Measurements from ENCODE around the gene TMEM132A. TPM values are rescaled to one million over a fixed set of nuclear protein-coding genes. Genes with fewer than 3 reads are reported as not detected.

Gene TMEM132A
- total RNA-seq, 1 experiment from 2014 or later = 95.5 TPM

DNA sequence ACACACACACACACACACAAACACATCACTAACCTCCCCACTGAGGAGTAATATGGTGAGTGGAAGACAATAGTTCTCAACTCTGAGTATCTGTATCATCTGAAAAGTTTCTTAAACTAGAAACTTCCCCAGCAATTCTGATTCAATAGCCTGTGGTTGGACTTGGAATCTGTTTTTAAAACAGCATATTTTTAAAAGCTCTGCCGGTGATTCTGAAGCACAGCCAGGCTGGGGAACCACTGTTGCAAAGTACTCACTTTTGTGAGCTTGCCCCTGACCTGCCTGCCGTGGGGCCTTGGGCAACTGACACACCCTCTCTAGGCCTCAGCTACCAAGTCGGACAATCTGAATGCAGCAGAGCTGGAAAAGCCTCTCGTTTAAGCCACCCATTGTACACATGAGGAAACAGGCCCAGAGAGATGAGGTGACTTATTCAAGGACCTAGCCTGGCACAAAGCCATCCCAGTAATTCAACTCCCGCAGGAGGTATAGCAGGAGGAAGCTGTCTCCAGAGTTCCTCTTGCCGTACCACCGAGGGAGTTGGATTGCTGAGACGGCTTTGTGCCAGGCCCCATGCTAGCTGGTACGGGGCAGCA, 18.8 kb downstream of the TMEM132A start:
- no peak overlapping the region for H3K27ac ChIP-seq (ENCODE audit: insufficient read length, low read depth, low read length)
- H3K36me3 Mint-ChIP-seq (ENCODE audit: insufficient read depth in 1 of 3, low read depth in 3 of 3) = peaks cover 0 to 9% (median 2%) of the 10 kb centered on the region in 3 experiments; a peak in 5 of 7 replicates

More for the DNA sequence above, 18.8 kb downstream of the TMEM132A start:
- no peaks in the 10 kb centered on the region for H3K23me2 ChIP-seq (ENCODE audit: insufficient read length, low read depth, low read length, poor library complexity, severe bottlenecking)
- H2AFZ ChIP-seq (ENCODE audit: low read length) = no peak overlapping the region
- no peaks in the 10 kb centered on the region for H3K4me1 ChIP-seq (ENCODE audit: insufficient read depth, low read length)
- Mint-ChIP-seq H3K4me1 (peaks cover 23 to 24% of the 10 kb centered on the region in 2 experiments), H3K4me3 (no peak overlapping the region; a peak in 1 of 5 replicates), H3K9me3 (no peaks in the 10 kb centered on the region; a peak in 1 of 5 replicates), H3K27me3 (ENCODE audit: low read depth) (peaks cover 4% of the 10 kb centered on the region), H3K27ac (no peak overlapping the region)
- H3K4ac ChIP-seq (ENCODE audit: low read depth, low read length) = no peak overlapping the region
- no peak overlapping the region for H2BK15ac ChIP-seq (ENCODE audit: low read depth, low read length)
- H2BK5ac ChIP-seq (ENCODE audit: insufficient read length, low read length) = no peak overlapping the region
- no peak overlapping the region for H4K91ac ChIP-seq (ENCODE audit: insufficient read length, low read depth, low read length)
- no peak overlapping the region for H2BK12ac ChIP-seq (ENCODE audit: insufficient read length, low read depth, low read length)
- no peaks in the 10 kb centered on the region for H3K79me2 ChIP-seq (ENCODE audit: insufficient read depth, low read length)
- no peak overlapping the region for H3K9ac ChIP-seq (ENCODE audit: extremely low read depth, insufficient read length, low read length)
- H3K56ac ChIP-seq (ENCODE audit: insufficient read length, low read depth, low read length) = no peak overlapping the region
- DNase-seq = no peak
- no peaks in the 10 kb centered on the region for H3K79me1 ChIP-seq (ENCODE audit: insufficient read depth, low read depth, low read length, poor library complexity, severe bottlenecking)
- H3T11ph ChIP-seq (ENCODE audit: low read length) = no peak overlapping the region
- no peak overlapping the region for H3K14ac ChIP-seq (ENCODE audit: insufficient read depth, low read length)
- no peaks in the 10 kb centered on the region for H3K27me3 ChIP-seq (ENCODE audit: insufficient read depth, low read length)
- no peak overlapping the region for H4K5ac ChIP-seq (ENCODE audit: insufficient read length, low read depth, low read length)
- no peak overlapping the region for H3K23ac ChIP-seq (ENCODE audit: insufficient read length, low read depth, low read length)
- TF ChIP-seq, protein P1, sequence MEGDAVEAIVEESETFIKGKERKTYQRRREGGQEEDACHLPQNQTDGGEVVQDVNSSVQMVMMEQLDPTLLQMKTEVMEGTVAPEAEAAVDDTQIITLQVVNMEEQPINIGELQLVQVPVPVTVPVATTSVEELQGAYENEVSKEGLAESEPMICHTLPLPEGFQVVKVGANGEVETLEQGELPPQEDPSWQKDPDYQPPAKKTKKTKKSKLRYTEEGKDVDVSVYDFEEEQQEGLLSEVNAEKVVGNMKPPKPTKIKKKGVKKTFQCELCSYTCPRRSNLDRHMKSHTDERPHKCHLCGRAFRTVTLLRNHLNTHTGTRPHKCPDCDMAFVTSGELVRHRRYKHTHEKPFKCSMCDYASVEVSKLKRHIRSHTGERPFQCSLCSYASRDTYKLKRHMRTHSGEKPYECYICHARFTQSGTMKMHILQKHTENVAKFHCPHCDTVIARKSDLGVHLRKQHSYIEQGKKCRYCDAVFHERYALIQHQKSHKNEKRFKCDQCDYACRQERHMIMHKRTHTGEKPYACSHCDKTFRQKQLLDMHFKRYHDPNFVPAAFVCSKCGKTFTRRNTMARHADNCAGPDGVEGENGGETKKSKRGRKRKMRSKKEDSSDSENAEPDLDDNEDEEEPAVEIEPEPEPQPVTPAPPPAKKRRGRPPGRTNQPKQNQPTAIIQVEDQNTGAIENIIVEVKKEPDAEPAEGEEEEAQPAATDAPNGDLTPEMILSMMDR (conservative IDR thresholded peaks at IDR 0.05) = no peak
- H3K4me2 ChIP-seq (ENCODE audit: insufficient read depth, insufficient read length, low read length) = no peak overlapping the region
- H2AK5ac ChIP-seq (ENCODE audit: insufficient read length, low read length) = no peak overlapping the region
- H4K8ac ChIP-seq (replicated peaks; ENCODE audit: insufficient read length, low read depth, low read length) = no peak overlapping the region
- no CpG with 5 or more reads among the region's 9 CpGs for WGBS (ENCODE audit: extremely low coverage, insufficient read length, low lambda C conversion rate)
- no peak overlapping the region for H3K18ac ChIP-seq (ENCODE audit: insufficient read length, low read depth, low read length)
- H2BK120ac ChIP-seq (ENCODE audit: low read depth, low read length, poor library complexity, severe bottlenecking) = no peak overlapping the region
- H3K9me3 ChIP-seq (ENCODE audit: control insufficient read depth, low read depth, low read length) = no peaks in the 10 kb centered on the region
- no peak overlapping the region for H2BK20ac ChIP-seq (ENCODE audit: low read depth, low read length, poor library complexity, severe bottlenecking)
- no peaks in the 10 kb centered on the region for H4K20me1 ChIP-seq (ENCODE audit: control insufficient read depth, insufficient read depth, insufficient read length)
